NCI-H2081 (cell line): ENCODE measurements around the gene NSL1.
"Not testable (repeated sequence)": the region's sequence is repeated elsewhere in the genome, so short reads cannot be mapped to it uniquely, and the experiment has no call there.

Experiments used
- DNase-seq, 2 experiments: peaks; one replicate each; lab custom pipeline; 2025; lab: John Stamatoyannopoulos, UW

NSL1 gene, protein sequence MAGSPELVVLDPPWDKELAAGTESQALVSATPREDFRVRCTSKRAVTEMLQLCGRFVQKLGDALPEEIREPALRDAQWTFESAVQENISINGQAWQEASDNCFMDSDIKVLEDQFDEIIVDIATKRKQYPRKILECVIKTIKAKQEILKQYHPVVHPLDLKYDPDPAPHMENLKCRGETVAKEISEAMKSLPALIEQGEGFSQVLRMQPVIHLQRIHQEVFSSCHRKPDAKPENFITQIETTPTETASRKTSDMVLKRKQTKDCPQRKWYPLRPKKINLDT

DNA sequence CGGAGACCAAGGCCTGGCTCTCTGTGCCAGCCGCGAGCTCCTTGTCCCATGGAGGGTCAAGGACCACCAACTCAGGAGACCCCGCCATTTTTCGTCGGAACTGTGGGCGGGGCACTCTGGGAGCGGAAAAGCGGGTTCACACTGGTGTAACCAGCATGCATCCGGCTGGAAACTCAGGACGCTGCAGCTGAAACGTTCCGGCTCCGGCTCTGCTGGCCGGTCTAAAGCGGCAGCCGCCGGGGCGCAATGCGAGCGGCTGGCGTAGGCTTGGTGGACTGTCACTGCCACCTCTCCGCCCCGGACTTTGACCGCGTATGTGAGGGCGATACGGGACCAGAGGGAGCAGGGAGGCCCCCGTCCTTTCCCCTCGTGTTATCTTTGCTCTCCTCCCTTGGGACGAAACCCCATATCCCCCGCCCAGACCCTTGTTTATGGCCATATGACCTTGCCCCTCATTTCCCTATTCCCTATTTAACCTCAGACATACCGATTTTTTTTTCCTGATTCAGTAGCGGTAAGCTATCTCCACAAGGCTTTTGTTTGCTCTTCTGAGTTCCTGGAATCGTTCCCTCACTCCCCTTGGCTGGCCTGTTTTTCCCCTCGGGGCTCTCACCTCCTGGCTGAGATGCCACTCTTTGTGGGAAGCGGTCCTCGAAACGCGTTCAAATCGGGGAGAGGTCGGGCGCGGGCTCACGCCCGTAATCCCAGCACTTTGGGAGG lies at the start of gene NSL1, which contains the start of gene TATDN3:
Gene NSL1 (minus strand): TSS at position 102 of the 720 bp plus-strand sequence. CDS start 14 bp downstream, at position 88.
Gene TATDN3 (plus strand): TSS at position 219 of the 720 bp plus-strand sequence. CDS start 28 bp downstream, at position 247.
- DNase-seq, result peak; percentile 93 to 97

DNA sequence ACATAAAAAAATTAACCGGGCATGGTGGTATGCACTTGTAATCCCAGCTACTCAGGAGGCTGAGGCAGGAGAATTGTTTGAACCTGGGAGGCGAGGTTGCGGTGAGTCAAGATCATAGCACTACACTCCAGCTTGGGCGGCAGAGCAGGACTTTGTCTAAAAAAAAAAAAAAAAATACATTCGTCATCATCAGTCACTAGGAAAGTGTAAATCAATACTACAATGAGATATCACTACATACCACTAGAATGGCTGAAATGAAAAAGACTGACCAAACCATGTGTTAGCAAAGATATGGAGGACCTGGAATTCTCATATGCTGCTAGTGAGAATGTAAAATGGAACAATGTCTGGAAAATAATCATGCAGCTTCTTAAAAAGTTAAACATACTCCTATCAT lies 46.6 kb upstream of the NSL1 start:
- DNase-seq, result no peak

DNA sequence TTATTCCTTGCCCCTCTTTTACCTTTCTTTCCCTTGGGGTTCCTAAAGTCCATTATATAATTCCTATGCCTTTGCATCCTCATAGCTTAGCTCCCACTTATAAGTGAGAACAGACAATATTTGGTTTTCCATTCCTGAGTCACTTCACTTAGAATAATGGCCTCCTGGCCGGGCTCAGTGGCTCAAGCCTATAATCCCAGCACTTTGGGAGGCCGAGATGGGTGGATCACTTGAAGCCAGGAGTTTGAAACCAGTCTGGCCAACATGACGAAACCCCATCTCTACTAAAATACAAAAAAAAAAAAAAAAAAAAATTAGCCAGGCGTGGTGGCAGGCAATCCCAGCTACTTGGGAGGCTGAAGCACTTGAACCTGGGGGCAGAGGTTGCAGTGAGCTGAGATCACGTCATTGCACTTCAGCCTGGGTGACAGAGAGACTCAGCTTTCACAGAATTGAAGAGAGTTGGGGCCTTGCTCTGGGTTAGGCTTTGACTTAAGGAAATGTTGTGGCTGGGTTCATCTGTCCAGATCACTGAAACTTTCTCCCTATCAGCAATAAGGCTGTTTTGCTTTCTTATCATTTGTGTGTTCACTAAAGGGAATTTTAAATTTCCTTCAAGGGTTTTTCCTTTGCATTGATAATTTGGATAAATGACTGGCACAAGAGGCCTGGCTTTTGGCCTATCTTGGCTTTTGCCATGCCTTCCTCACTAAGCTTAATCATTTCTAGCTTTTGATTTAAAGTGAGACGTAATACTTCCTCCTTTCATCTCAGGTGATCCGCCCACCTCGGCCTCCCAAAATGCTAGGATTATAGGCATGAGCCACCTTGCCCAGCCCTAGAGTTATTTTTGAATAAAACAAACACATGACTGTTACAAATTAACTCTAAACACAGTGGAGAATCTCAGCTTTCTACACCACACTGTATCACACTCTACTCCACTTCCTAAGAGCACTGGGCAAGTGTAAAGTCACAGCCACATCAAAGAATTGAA lies 41.9 kb upstream of the NSL1 start:
- not testable (repeated sequence) for DNase-seq

- DNase-seq, result no peak
Observed at GRCh38 chr1:212828395-212828794, 36.8 kb upstream of the NSL1 start.

DNA sequence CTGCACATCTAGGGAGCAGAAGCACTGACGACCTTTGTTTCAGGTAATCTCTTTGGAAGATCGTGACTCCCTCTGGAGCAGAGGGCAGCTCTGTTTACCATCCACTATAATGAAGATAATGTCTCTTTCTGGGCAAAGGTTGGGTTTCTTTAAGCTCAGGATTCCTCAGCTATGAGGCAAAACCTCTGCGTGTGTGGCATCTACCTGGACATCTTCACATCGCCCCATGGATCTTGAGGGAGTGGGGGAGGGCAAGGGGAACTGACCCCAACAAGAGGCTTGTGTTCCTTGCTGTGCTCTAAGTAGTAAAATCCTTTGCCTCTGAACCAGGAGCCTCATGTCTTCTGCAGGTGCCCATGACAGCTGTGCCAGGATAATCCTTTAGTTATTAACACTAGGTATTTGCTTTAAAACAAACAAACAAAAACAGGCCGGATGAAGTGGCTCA lies 36.3 kb upstream of the NSL1 start:
- DNase-seq, result no peak

- DNase-seq, result no peak
Observed at GRCh38 chr1:212827171-212827776, 35.7 kb upstream of the NSL1 start.

DNA sequence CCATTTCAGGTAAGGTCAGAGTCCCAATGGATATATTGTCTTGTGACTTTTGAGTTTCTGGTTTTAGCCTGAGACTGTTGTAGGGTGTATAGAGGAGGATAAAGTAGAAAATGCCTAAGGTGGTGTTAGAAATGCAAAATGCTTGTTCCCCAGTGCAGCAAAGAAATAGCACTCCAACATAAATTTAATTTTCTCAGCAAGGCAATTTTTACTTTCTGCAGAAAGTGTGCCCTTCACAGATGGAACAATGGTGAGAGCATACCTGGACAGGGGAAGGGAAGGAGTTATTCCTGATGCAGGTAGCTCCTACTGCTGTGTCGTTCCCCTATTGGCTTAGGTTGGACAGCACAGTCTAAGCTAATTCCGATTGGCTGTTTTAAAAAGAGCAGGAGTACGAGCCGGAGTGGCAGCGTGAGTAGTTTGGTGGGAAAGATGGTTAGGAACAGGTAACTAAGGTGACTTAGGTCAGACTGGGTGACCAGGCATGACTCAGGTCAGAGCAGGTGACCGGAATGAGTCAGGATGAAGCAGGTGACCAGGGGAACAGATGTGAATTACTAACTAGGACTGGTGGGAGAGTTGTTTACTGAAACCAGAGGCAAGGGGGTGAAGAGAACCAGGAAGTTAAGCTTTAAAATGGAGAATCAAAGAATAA lies 34.3 kb upstream of the NSL1 start:
- no peak for DNase-seq

GRCh38 chr1:212824201-212824600 lies 32.6 kb upstream of the NSL1 start:
- DNase-seq, result no peak

DNA sequence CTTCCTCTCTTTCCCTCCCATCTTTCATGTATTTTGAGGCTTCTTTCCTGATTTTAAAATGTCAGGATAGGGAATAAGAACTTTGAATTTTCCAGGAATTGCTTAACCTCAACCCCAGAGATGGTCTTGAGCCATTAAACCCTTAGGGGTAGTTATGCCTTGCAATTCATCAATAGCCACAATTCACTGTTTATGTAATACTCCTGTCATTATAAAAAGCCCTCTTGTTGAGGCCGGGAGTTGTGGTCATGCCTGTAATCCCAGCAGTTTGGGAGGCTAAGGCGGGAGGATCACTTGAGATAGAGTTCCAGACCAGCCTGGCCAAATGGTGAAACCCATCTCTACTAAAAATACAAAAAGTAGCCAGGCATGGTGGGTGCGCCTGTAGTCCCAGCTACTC lies 31.4 kb upstream of the NSL1 start:
- DNase-seq, result no peak

- no peak for DNase-seq
Observed at GRCh38 chr1:212820969-212821368, 29.4 kb upstream of the NSL1 start.

GRCh38 chr1:212819726-212820125 lies 28.1 kb upstream of the NSL1 start:
- no peak for DNase-seq

GRCh38 chr1:212816567-212817278 lies 25.1 kb upstream of the NSL1 start:
- DNase-seq, result no peak

DNA sequence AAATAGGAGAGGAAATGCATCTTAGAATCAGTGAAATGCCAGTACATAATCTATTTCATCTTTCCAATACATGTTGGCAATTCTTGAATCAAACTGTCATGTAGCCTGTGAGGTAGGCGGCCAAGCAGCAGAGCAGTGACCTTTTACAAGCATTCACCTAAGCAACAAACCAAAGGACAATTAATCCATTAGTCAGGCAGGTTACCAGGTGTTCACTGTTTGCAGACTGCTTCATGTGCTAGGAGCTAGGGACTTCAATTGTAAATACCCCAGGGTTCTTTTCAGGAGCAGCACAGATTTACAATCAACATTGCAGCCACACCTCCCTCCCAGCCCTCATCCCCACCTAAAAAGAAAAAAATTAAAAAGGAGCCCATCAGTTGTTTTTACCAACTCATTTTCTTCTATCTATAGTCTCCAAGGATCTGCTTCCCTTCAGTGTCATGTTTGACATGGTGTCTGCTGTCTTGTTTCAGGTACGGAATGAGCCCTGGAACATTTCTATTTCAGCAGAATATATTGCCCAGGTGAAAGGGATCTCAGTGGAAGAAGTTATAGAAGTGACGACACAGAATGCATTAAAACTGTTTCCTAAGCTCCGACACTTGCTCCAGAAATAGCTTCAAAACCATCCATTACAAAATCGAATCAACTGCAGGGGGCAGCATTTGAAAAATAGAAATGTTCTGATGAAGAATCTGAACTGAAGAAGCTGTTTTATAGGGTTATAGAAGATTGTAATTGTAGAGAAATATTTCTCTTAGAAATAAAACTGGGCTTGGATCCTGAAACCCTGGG lies 23.2 kb upstream of the NSL1 start:
- peak; percentile 54 to 92 for DNase-seq

DNA sequence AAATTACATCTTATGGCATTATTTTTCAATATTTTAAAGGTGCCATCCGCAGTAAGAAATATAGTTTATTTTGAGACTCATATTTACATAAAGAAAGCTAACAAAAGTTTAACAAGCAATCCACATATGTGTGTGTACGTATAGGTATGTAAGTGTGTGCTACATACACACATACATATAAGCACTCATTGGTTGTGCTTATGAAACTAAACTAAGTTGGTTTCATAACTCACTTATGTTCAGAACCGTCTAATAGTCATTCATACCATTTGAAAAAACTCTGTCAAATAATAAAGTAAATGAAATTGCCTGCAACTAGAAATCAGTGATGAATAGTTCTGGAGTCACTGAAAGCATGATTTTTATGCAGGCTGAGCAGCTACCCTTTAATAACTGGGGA lies 14.2 kb upstream of the NSL1 start:
- no peak for DNase-seq

DNA sequence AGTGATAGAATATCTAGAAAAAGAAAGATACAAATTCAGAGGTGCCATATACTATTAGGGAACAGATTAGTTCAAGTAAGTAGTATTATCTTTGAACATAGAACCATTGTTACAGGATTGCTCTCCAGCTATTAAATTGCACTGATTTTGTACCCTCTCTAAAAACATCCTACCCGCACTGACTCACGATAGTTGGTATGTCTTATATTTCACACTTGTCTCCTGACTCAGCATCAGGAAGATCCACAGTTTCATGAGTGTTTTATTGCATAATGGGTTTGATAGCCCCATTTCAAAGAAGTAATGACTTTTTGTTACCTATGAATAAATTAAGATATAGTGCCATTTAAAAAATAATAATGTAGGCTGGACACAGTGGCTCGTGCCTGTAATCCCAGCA lies 6.1 kb upstream of the NSL1 start:
- DNase-seq, result no peak

- no peak for DNase-seq
Observed at GRCh38 chr1:212794561-212795014, 3.0 kb upstream of the NSL1 start.

- no peak for DNase-seq
Observed at GRCh38 chr1:212792396-212792908, 875 bp upstream of the NSL1 start.

- DNase-seq, result peak; percentile 79 to 82
Observed at GRCh38 chr1:212791261-212791675, 309 bp downstream of the NSL1 start.

DNA sequence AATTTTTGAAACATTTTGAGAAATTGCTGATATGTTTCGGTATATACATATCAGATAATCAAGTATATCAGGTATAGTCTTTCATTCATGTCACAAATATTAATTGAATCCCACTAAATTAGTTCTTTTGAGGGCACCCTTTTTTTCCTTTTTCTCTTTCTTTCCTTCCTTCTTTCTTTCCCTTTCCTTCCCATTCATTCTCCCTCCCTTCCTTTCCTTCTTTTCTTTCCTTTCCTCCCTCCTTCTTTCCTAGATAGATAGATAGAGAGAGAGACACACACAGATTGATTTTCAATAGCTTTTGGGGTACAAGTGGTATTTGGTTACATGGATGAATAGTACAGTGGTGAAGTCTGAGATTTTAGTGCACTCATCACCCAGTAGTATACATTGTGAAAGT lies 5.7 kb downstream of the NSL1 start:
- no peak for DNase-seq
